NCI-H2196 (cell line): ENCODE measurements around the gene AIG1.

ENCODE experiments used
- DNase-seq: peaks from one replicate; lab custom pipeline; 2025; ENCODE audit not compliant: unreplicated experiment; lab: John Stamatoyannopoulos, UW

Gene AIG1

GRCh38 chr6:143261899-143262436, 201.3 kb downstream of the AIG1 start:
- DNase-seq, result no peak

- no peak for DNase-seq
Measured at GRCh38 chr6:143262859-143263258, 202.2 kb downstream of the AIG1 start.

GRCh38 chr6:143264379-143264778, 203.7 kb downstream of the AIG1 start:
- peak; percentile 19 for DNase-seq

GRCh38 chr6:143264986-143265764, 204.5 kb downstream of the AIG1 start:
- no peak for DNase-seq

GRCh38 chr6:143267760-143268159, 207.1 kb downstream of the AIG1 start:
- DNase-seq, result no peak

GRCh38 chr6:143268439-143268838, 207.8 kb downstream of the AIG1 start:
- no peak for DNase-seq

- DNase-seq, result no peak
Measured at GRCh38 chr6:143270026-143270425, 209.3 kb downstream of the AIG1 start.

GRCh38 chr6:143271024-143271423, 210.3 kb downstream of the AIG1 start:
- no peak for DNase-seq

- DNase-seq, result no peak
Measured at GRCh38 chr6:143276436-143276835, 215.7 kb downstream of the AIG1 start.

- DNase-seq, result peak; percentile 9
Measured at GRCh38 chr6:143279385-143279784, 218.7 kb downstream of the AIG1 start.

GRCh38 chr6:143283887-143284645, 223.4 kb downstream of the AIG1 start:
- no peak for DNase-seq

GRCh38 chr6:143286251-143286795, 225.6 kb downstream of the AIG1 start:
- DNase-seq, result no peak

GRCh38 chr6:143288923-143289322, 228.2 kb downstream of the AIG1 start:
- DNase-seq, result no peak

- DNase-seq, result no peak
Measured at GRCh38 chr6:143290206-143290605, 229.5 kb downstream of the AIG1 start.

- DNase-seq, result no peak
Measured at GRCh38 chr6:143293523-143293922, 232.8 kb downstream of the AIG1 start.

GRCh38 chr6:143294265-143294860, 233.7 kb downstream of the AIG1 start:
- no peak for DNase-seq

- no peak for DNase-seq
Measured at GRCh38 chr6:143295932-143296331, 235.2 kb downstream of the AIG1 start.

GRCh38 chr6:143298071-143298470, 237.4 kb downstream of the AIG1 start:
- no peak for DNase-seq

- DNase-seq, result no peak
Measured at GRCh38 chr6:143299253-143300166, 238.8 kb downstream of the AIG1 start.

- no peak for DNase-seq
Measured at GRCh38 chr6:143301188-143301587, 240.5 kb downstream of the AIG1 start.
